Fibroblast of pulmonary artery (primary cell): ENCODE data around the gene POLR2L.

Source experiments
- DNase-seq: peaks from one replicate; pipeline ENCODE4 v3.0.0-alpha.2; 2010; ENCODE audit warnings: low read depth
- H3K4me3 ChIP-seq: replicated peaks from 2 replicates; pipeline ENCODE4 v1.5.1; 2011; ENCODE audit warnings: low read depth, mild to moderate bottlenecking, control low read depth, low read length, moderate library complexity
- CTCF ChIP-seq: IDR thresholded peaks from 2 replicates; pipeline ENCODE4 v1.5.1; 2011; ENCODE audit warnings: mild to moderate bottlenecking, control low read depth, low read length, inconsistent platforms; ENCODE audit errors: missing control alignments

POLR2L gene

DNA sequence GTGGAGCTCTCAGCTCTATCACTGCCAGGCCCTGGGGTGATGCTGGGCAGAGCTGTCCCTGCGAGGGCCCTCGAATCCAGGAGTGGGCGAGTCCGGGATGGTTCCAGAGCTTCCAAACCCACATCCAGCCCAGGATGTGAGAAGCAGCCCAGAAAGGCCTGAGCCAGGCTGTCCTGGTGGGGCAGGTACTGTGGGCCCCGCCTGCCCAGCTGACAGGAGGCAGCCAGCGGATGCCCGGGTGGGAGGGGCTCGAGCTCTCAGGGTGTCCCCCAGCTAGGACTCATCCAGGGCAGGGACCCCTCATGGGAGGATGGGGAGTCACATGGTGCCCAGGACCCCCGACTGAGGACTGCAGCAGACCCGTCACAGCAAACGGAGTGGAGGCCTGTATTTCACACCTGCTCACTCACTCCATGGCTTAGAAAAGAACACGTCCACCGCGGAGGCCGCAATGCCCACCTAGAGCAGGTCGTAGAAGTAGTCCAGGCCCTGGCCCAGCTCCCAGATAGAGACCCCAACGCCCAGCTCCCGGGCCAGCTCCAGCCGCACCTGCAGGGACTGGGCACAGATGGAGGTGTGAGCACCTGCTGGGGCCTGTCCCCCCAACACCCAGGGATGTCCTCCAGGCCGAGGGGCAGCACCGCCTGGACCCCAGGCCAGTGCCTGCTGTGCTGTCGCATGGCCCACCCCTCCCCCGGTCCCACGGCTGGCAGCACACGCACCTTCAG lies 27.2 kb upstream of the POLR2L start:
- no peak for TF ChIP-seq CTCF
- H3K4me3 ChIP-seq: no peak overlapping the region
- DNase-seq: no peak

DNA sequence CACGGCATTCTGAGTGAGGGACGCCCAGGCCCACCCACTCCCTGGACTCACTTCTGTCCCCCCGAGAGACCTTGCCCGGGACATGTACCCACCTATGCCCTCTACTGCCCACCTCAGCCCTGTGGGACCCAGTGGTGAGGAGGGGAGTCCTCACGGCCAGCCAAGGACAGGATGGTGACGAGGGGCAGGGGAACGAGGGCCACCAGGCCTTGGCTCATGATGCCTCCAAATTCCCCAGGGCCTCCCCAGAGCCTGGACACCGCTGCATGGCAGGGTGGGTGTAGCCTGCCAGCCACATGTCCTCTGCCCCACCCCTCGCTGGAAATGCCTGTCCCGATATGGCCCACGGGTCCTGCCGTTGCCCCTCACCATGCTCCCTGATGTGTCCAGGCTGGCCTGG lies 26.5 kb upstream of the POLR2L start:
- DNase-seq: no peak
- no peak for TF ChIP-seq CTCF
- H3K4me3 ChIP-seq: no peak overlapping the region

- no peak for TF ChIP-seq CTCF
- no peak overlapping the region for H3K4me3 ChIP-seq
Measured at GRCh38 chr11:868394-868793, 26.1 kb upstream of the POLR2L start.

DNA sequence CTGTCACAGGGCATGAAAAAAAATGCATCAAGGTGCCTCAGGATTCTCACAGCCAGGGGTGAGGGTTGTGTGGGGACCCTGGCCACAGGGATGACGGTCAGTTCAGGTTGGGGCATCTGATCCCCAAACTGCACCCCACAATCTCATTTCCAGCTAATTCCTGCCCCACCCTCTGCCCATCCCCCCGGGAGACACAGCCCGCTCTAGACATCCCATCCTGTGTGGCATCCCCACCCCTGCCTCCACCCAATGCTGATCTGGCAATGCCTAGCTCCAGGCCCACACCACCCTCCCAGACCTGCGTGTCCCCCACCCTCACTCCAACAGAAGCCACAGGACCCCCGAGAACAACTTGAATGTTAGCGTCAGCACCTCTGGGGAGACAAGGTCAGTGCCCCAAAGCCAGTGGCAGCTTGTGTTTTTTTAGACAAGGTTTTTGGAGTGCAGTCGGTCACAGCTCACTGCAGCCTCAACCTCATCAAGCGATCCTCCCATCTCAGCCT lies 25.6 kb upstream of the POLR2L start:
- DNase-seq: no peak
- TF ChIP-seq CTCF: no peak
- no peak overlapping the region for H3K4me3 ChIP-seq

More at GRCh38 chr11:868394-868793, 26.1 kb upstream of the POLR2L start:
- DNase-seq: no peak

DNA sequence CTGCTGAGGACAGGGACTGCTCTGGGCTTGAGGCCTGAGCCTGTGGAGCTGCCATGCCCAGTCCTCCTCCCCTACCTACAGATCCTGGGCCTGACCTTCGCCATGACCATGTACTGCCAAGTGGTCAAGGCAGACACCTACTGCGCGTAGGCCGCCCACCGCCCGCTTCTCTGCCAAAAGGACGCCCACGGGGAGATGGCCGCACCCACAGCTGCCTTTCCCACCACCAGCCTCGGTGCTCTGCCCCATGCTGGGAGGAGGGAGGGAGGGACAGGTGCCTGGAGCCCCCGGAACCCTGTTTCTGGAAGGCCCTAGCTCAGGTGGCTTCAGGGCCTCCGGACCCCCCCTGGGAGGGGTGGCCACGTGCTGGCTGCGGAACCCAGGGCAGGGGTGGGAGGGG lies 24.2 kb upstream of the POLR2L start:
- DNase-seq: no peak
- TF ChIP-seq CTCF: no peak
- H3K4me3 ChIP-seq: no peak overlapping the region

GRCh38 chr11:865462-866430 lies 23.4 kb upstream of the POLR2L start:
- no peak overlapping the region for H3K4me3 ChIP-seq
- no peak for DNase-seq
- no peak for TF ChIP-seq CTCF
